Measurements from ENCODE around the gene PRKAG1. TPM values are rescaled to one million over a fixed set of nuclear protein-coding genes. Genes with fewer than 3 reads are reported as not detected.

Gene PRKAG1
- total RNA-seq, 2 experiments from 2014 or later: 22.8 to 45.9 TPM

GRCh38 chr12:49026678-49027480, 8.3 kb upstream of the PRKAG1 start:
- Histone ChIP-seq H3K9me2 (ENCODE audit: insufficient read depth, low read length) (no peaks in the 10 kb centered on the region), H2AFZ (ENCODE audit: low read length) (no peak overlapping the region), H3K4me3 (ENCODE audit: low read depth, low read length, poor library complexity, severe bottlenecking) (no peak overlapping the region), H3K4me2 (ENCODE audit: low read length) (no peak overlapping the region), H3K27ac (ENCODE audit: low read depth, low read length, poor library complexity, severe bottlenecking) (no peak overlapping the region), H3K36me3 (ENCODE audit: insufficient read depth, low read length) (peaks cover 99% of the 10 kb centered on the region), H3K9me3 (ENCODE audit: low read length) (no peaks in the 10 kb centered on the region), H3K79me2 (ENCODE audit: insufficient read depth, low read depth, low read length) (no peaks in the 10 kb centered on the region), H3K4me1 (ENCODE audit: insufficient read depth, low read length, poor library complexity, severe bottlenecking) (no peaks in the 10 kb centered on the region), H4K20me1 (ENCODE audit: insufficient read depth, low read length) (no peaks in the 10 kb centered on the region)
- POLR2A ChIA-PET: no interaction called here
- TF ChIP-seq, protein P1, sequence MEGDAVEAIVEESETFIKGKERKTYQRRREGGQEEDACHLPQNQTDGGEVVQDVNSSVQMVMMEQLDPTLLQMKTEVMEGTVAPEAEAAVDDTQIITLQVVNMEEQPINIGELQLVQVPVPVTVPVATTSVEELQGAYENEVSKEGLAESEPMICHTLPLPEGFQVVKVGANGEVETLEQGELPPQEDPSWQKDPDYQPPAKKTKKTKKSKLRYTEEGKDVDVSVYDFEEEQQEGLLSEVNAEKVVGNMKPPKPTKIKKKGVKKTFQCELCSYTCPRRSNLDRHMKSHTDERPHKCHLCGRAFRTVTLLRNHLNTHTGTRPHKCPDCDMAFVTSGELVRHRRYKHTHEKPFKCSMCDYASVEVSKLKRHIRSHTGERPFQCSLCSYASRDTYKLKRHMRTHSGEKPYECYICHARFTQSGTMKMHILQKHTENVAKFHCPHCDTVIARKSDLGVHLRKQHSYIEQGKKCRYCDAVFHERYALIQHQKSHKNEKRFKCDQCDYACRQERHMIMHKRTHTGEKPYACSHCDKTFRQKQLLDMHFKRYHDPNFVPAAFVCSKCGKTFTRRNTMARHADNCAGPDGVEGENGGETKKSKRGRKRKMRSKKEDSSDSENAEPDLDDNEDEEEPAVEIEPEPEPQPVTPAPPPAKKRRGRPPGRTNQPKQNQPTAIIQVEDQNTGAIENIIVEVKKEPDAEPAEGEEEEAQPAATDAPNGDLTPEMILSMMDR (conservative IDR thresholded peaks at IDR 0.05; ENCODE audit: low read length): no peak
- no peak for TF ChIP-seq EZH2phosphoT487 (IDR thresholded peaks at IDR 0.05; ENCODE audit: borderline replicate concordance, low read depth, low read length)
- CTCF ChIA-PET (ENCODE audit: unreplicated experiment): no interaction called here
- DNase-seq (ENCODE audit: low spot score): no peak
- BruUV-seq (replicated peaks): TSS peak; percentile 57
- intact Hi-C loops (cut with micrococcal nuclease; ENCODE audit: unreplicated experiment): no loop called here

DNA sequence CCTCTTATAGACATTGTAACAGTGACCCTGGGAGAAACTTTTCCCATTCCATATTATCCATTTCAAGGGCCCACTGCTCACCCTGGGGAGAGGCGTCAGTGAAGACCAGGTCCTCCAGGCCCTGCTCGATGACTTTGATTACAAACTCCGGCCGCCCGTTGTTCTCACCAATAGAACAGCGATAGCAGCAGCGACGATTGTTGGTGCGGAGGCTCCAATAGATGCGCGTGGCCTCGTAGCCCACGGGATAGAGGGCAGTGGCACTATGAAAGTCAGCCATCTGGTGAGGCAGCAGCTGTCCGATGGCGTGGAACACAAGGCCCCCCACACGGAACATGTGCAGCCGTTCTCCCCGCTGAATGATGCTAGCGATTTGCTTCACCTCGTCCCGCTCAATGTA, 7.5 kb upstream of the PRKAG1 start:
- intact Hi-C loops (cut with micrococcal nuclease; ENCODE audit: unreplicated experiment): no loop called here
- TF ChIP-seq, protein P1 (conservative IDR thresholded peaks at IDR 0.05; ENCODE audit: low read length): no peak
- TF ChIP-seq EZH2phosphoT487 (IDR thresholded peaks at IDR 0.05; ENCODE audit: borderline replicate concordance, low read depth, low read length): no peak
- no peak for DNase-seq (ENCODE audit: low spot score)

DNA sequence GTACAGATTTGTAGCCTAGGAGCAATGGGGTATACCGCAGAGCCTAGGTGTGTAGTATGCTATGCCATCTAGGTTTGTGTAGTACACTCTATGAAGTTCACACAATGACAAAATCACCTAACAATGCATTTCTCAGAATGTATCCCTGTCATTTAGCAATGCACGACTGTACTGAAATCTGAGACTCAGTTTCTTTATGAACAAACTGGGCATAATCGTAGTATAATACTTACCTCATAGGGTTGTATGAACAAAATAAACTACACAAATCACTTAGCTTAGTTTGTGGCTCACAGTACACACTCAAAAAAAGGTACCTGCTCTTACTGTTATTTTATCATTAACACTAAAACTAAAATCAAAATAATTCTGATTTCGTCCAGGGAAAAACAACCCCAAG, 6.9 kb upstream of the PRKAG1 start:
- Histone ChIP-seq H3K27ac (ENCODE audit: low read depth, low read length, poor library complexity, severe bottlenecking) (no peak overlapping the region), H2AFZ (ENCODE audit: low read length) (no peak overlapping the region), H3K4me2 (ENCODE audit: low read length) (no peak overlapping the region), H3K9me3 (ENCODE audit: low read length) (no peaks in the 10 kb centered on the region), H3K4me1 (ENCODE audit: insufficient read depth, low read length, poor library complexity, severe bottlenecking) (no peaks in the 10 kb centered on the region), H3K36me3 (ENCODE audit: insufficient read depth, low read length) (peaks cover 99% of the 10 kb centered on the region), H3K9me2 (ENCODE audit: insufficient read depth, low read length) (no peaks in the 10 kb centered on the region), H3K4me3 (ENCODE audit: low read depth, low read length, poor library complexity, severe bottlenecking) (no peak overlapping the region), H3K79me2 (ENCODE audit: insufficient read depth, low read depth, low read length) (no peaks in the 10 kb centered on the region), H4K20me1 (ENCODE audit: insufficient read depth, low read length) (no peaks in the 10 kb centered on the region)
- DNase-seq (ENCODE audit: low spot score): no peak
- ChIA-PET POLR2A (no interaction called here), CTCF (ENCODE audit: unreplicated experiment) (interaction anchor here (0.6 kb wide), 1 partner anchor 356 kb away, joined by 3 read pairs; no protein-coding TSS in a partner anchor)
- intact Hi-C loops (cut with micrococcal nuclease; ENCODE audit: unreplicated experiment): no loop called here
- BruUV-seq (replicated peaks): no TSS peak
- TF ChIP-seq, protein P1 (conservative IDR thresholded peaks at IDR 0.05; ENCODE audit: low read length): no peak
- no peak for TF ChIP-seq EZH2phosphoT487 (IDR thresholded peaks at IDR 0.05; ENCODE audit: borderline replicate concordance, low read depth, low read length)

More for the DNA sequence above, 7.5 kb upstream of the PRKAG1 start:
- ChIA-PET CTCF (ENCODE audit: unreplicated experiment) (no interaction called here), POLR2A (no interaction called here)
- Histone ChIP-seq H3K4me2 (ENCODE audit: low read length) (no peak overlapping the region), H3K4me3 (ENCODE audit: low read depth, low read length, poor library complexity, severe bottlenecking) (no peak overlapping the region), H3K4me1 (ENCODE audit: insufficient read depth, low read length, poor library complexity, severe bottlenecking) (no peaks in the 10 kb centered on the region), H3K9me2 (ENCODE audit: insufficient read depth, low read length) (no peaks in the 10 kb centered on the region), H3K79me2 (ENCODE audit: insufficient read depth, low read depth, low read length) (no peaks in the 10 kb centered on the region), H2AFZ (ENCODE audit: low read length) (no peak overlapping the region), H3K27ac (ENCODE audit: low read depth, low read length, poor library complexity, severe bottlenecking) (no peak overlapping the region), H3K9me3 (ENCODE audit: low read length) (no peaks in the 10 kb centered on the region), H4K20me1 (ENCODE audit: insufficient read depth, low read length) (no peaks in the 10 kb centered on the region), H3K36me3 (ENCODE audit: insufficient read depth, low read length) (peaks cover 99% of the 10 kb centered on the region)
- BruUV-seq (replicated peaks): no TSS peak

All from OCI-LY7 (cell line).